MCF 10A (cell line): ENCODE results near the gene SGSH. TPM values are rescaled to one million over a fixed set of nuclear protein-coding genes. Genes with fewer than 3 reads are reported as not detected.

Source experiments
- BruUV-seq: library from RNA; stranded (reverse); fragments of 400-500 nt; replicated peaks from 2 replicates; lab custom pipeline; 2021; lab: Mats Ljungman, UMichigan
- CTCF ChIA-PET: fragments of 300-600 bp; sonication (Branson Sonifier 250); formaldehyde crosslinking; extraction: SDS; loops from one replicate; lab custom pipeline; 2021; ENCODE audit warnings: antibody characterized with exemption, inconsistent platforms; lab: Yijun Ruan, JAX
- POLR2A ChIA-PET: fragments of 300-600, 350-650 bp; sonication (Branson Sonifier 250); formaldehyde crosslinking; extraction: SDS; loops from one replicate; lab custom pipeline; 2020; ENCODE audit warnings: antibody characterized with exemption, inconsistent platforms; lab: Yijun Ruan, JAX
- DNase-seq: peaks from one replicate; pipeline ENCODE4 v3.0.0-alpha.2; 2018; ENCODE audit not compliant: unreplicated experiment
- H3K27ac Mint-ChIP-seq: one replicate; pipeline ENCODE4 v1.8.0; 2022; ENCODE audit warnings: mild to moderate bottlenecking, low read depth, mixed read lengths; ENCODE audit not compliant: unreplicated experiment
- H3K27me3 Mint-ChIP-seq: one replicate; pipeline ENCODE4 v1.8.0; 2022; ENCODE audit warnings: mixed read lengths; ENCODE audit not compliant: insufficient read depth, unreplicated experiment
- H3K36me3 Mint-ChIP-seq: one replicate; pipeline ENCODE4 v1.8.0; 2022; ENCODE audit warnings: mild to moderate bottlenecking, moderate library complexity, mixed read lengths; ENCODE audit not compliant: insufficient read depth, unreplicated experiment
- H3K4me1 Mint-ChIP-seq: one replicate; pipeline ENCODE4 v1.8.0; 2022; ENCODE audit warnings: mixed read lengths; ENCODE audit not compliant: insufficient read depth, unreplicated experiment
- H3K4me3 Mint-ChIP-seq: one replicate; pipeline ENCODE4 v1.8.0; 2022; ENCODE audit warnings: mild to moderate bottlenecking, moderate library complexity, mixed read lengths; ENCODE audit not compliant: unreplicated experiment
- H3K9me3 Mint-ChIP-seq: one replicate; pipeline ENCODE4 v1.8.0; 2022; ENCODE audit warnings: mixed read lengths; ENCODE audit not compliant: unreplicated experiment
- CTCF ChIP-seq: fragments of 200-600 bp; IDR thresholded peaks from one replicate; pipeline ENCODE4 v1.8.0; 2022; ENCODE audit warnings: antibody characterized with exemption, mild to moderate bottlenecking; ENCODE audit not compliant: unreplicated experiment
- intact Hi-C: fragments of 100-400 bp; cut with micrococcal nuclease; formaldehyde crosslinking; loops from 2 replicates; pipeline ENCODE4 v1.14.1; 2022
- total RNA-seq: library from RNA; stranded (reverse); gene quantifications from 2 replicates; pipeline ENCODE4 v1.2.3, GENCODE V29; 2022

The SGSH gene
- total RNA-seq, 1 experiment from 2014 or later: 42.0 TPM

GRCh38 chr17:80191192-80191591 lies 28.9 kb downstream of the SGSH start:
- Mint-ChIP-seq H3K4me3 (no peak overlapping the region), H3K27me3 (no peaks in the 10 kb centered on the region), H3K9me3 (no peaks in the 10 kb centered on the region), H3K36me3 (no peaks in the 10 kb centered on the region), H3K4me1 (peaks cover 8% of the 10 kb centered on the region), H3K27ac (no peak overlapping the region)
- no peak for TF ChIP-seq CTCF
- no TSS peak for BruUV-seq
- ChIA-PET POLR2A (interaction anchor here (0.8 to 1.0 kb wide), 2 partner anchors 27 to 45 kb away, joined by 3 read pairs; no protein-coding TSS in a partner anchor), CTCF (interaction anchor here (0.6 to 0.7 kb wide), 3 partner anchors 28 to 628 kb away, joined by 3 to 6 read pairs (median 3); no protein-coding TSS in a partner anchor)
- intact Hi-C loops: no loop called here
- DNase-seq: no peak

GRCh38 chr17:80190716-80191115 lies 29.4 kb downstream of the SGSH start:
- Mint-ChIP-seq H3K27ac (no peak overlapping the region), H3K27me3 (no peaks in the 10 kb centered on the region), H3K4me1 (peaks cover 8% of the 10 kb centered on the region), H3K36me3 (no peaks in the 10 kb centered on the region), H3K4me3 (no peak overlapping the region), H3K9me3 (no peaks in the 10 kb centered on the region)
- no peak for DNase-seq
- no TSS peak for BruUV-seq
- intact Hi-C loops: no loop called here
- CTCF ChIA-PET: interaction anchor here (0.6 kb wide), 1 partner anchor 29 kb away, joined by 3 read pairs; no protein-coding TSS in a partner anchor
- POLR2A ChIA-PET: interaction anchor here (0.6 kb wide), 1 partner anchor 412 kb away, joined by 3 read pairs; no protein-coding TSS in a partner anchor
- no peak for TF ChIP-seq CTCF

- no peak overlapping the region for H3K27ac Mint-ChIP-seq
- H3K27me3 Mint-ChIP-seq: no peaks in the 10 kb centered on the region
- DNase-seq: no peak
- ChIA-PET POLR2A (interaction anchor here (1.0 to 1.5 kb wide), 3 partner anchors 14 to 41 kb away, joined by 3 to 4 read pairs (median 3); no protein-coding TSS in a partner anchor), CTCF (interaction anchor here (0.7 to 1.1 kb wide), 2 partner anchors 102 to 183 kb away, joined by 3 to 5 read pairs; no protein-coding TSS in a partner anchor)
- TF ChIP-seq CTCF: no peak
- peaks cover 8% of the 10 kb centered on the region for H3K4me1 Mint-ChIP-seq
- H3K36me3 Mint-ChIP-seq: no peaks in the 10 kb centered on the region
- intact Hi-C loops: no loop called here
- BruUV-seq: no TSS peak
- no peaks in the 10 kb centered on the region for H3K9me3 Mint-ChIP-seq
- H3K4me3 Mint-ChIP-seq: no peak overlapping the region
Measured at GRCh38 chr17:80189611-80190010, 30.5 kb downstream of the SGSH start.

- no peaks in the 10 kb centered on the region for H3K9me3 Mint-ChIP-seq
- H3K36me3 Mint-ChIP-seq: no peaks in the 10 kb centered on the region
- no TSS peak for BruUV-seq
- H3K4me3 Mint-ChIP-seq: peak overlapping the region; percentile 62
- CTCF ChIA-PET: interaction anchor here (0.5 to 1.8 kb wide), 4 partner anchors 8 to 86 kb away, joined by 3 to 8 read pairs (median 4); partner anchors contain the start of gene GAA
- peak overlapping the region; percentile 67 for H3K27ac Mint-ChIP-seq
- peak; percentile 84 for DNase-seq
- POLR2A ChIA-PET: interaction anchor here (0.9 to 2.4 kb wide), 7 partner anchors 27 to 267 kb away, joined by 3 to 9 read pairs (median 4); partner anchors contain the start of gene GAA
- peaks cover 8% of the 10 kb centered on the region for H3K4me1 Mint-ChIP-seq
- TF ChIP-seq CTCF: no peak
- peaks cover 4% of the 10 kb centered on the region for H3K27me3 Mint-ChIP-seq
- intact Hi-C loops: loop anchor here (2.0 kb wide), 1 partner anchor 41 kb away; the partner anchor contains the start of gene EIF4A3
Measured at GRCh38 chr17:80187515-80187941, 32.6 kb downstream of the SGSH start.
